Activated T-helper 9 cell treated with anti-CD3 and anti-CD28 coated beads, Interleukin-2, amount 50 U/mL, for 16 hours (primary cell): Measurements from ENCODE around the gene SLC45A2.
"Not testable (repeated sequence)": the region's sequence is repeated elsewhere in the genome, so short reads cannot be mapped to it uniquely, and the experiment has no call there.

Source experiments
- DNase-seq: peaks from one replicate; pipeline ENCODE4 v3.0.0-alpha.2; 2020; ENCODE audit warnings: low read depth

Gene SLC45A2

GRCh38 chr5:33984671-33985124 lies at the start of gene SLC45A2:
Gene SLC45A2 (minus strand): TSS chr5:33984693. CDS start chr5:33984583, 110 bp downstream.
- DNase-seq = no peak

- no peak for DNase-seq
Measured at GRCh38 chr5:34031966-34032365, 47.5 kb upstream of the SLC45A2 start.

- DNase-seq = no peak
Measured at GRCh38 chr5:34031117-34031516, 46.6 kb upstream of the SLC45A2 start.

GRCh38 chr5:34030585-34030984 lies 46.1 kb upstream of the SLC45A2 start:
- DNase-seq = not testable (repeated sequence)

GRCh38 chr5:34030048-34030447 lies 45.6 kb upstream of the SLC45A2 start:
- DNase-seq = no peak

GRCh38 chr5:34028349-34028748 lies 43.9 kb upstream of the SLC45A2 start:
- DNase-seq = no peak

- no peak for DNase-seq
Measured at GRCh38 chr5:34026089-34026761, 41.7 kb upstream of the SLC45A2 start.

GRCh38 chr5:34022121-34022705 lies 37.7 kb upstream of the SLC45A2 start:
- DNase-seq = no peak

- DNase-seq = no peak
Measured at GRCh38 chr5:34021334-34021733, 36.8 kb upstream of the SLC45A2 start.

GRCh38 chr5:34020726-34021125 lies 36.2 kb upstream of the SLC45A2 start:
- DNase-seq = no peak

- no peak for DNase-seq
Measured at GRCh38 chr5:34017254-34017653, 32.8 kb upstream of the SLC45A2 start.

GRCh38 chr5:34016750-34017149 lies 32.3 kb upstream of the SLC45A2 start:
- no peak for DNase-seq

- no peak for DNase-seq
Measured at GRCh38 chr5:34016222-34016621, 31.7 kb upstream of the SLC45A2 start.

- no peak for DNase-seq
Measured at GRCh38 chr5:34015120-34015822, 30.8 kb upstream of the SLC45A2 start.

GRCh38 chr5:34014626-34015025 lies 30.1 kb upstream of the SLC45A2 start:
- DNase-seq = no peak

GRCh38 chr5:34013547-34013946 lies 29.1 kb upstream of the SLC45A2 start:
- DNase-seq = no peak

- DNase-seq = no peak
Measured at GRCh38 chr5:34012791-34013190, 28.3 kb upstream of the SLC45A2 start.

- no peak for DNase-seq
Measured at GRCh38 chr5:34011536-34011935, 27.0 kb upstream of the SLC45A2 start.

GRCh38 chr5:34010146-34010545 lies 25.7 kb upstream of the SLC45A2 start:
- DNase-seq = not testable (repeated sequence)

GRCh38 chr5:34009610-34010009 lies 25.1 kb upstream of the SLC45A2 start:
- DNase-seq = no peak

GRCh38 chr5:34008802-34009201 lies 24.3 kb upstream of the SLC45A2 start:
- no peak for DNase-seq

GRCh38 chr5:34007621-34008600 lies 23.4 kb upstream of the SLC45A2 start, which contains the start of gene AMACR:
Gene AMACR (minus strand): TSS chr5:34008050. CDS start chr5:34008019, 31 bp downstream.
- peak; percentile 85 for DNase-seq
